Loucy (cell line): ENCODE data around the gene RBM18.

Experiments used
- EZH2phosphoT487 ChIP-seq: fragments of 200-600 bp; IDR thresholded peaks from 2 replicates; pipeline ENCODE4 v1.6.1; 2018; ENCODE audit warnings: antibody characterized with exemption, mild to moderate bottlenecking, moderate library complexity, borderline replicate concordance
- TF ChIP-seq, protein P1 (sequence below): fragments of 200-600 bp; sonication (generic); conservative IDR thresholded peaks from 2 replicates; pipeline ENCODE4 v1.5.1; 2014; ENCODE audit warnings: mild to moderate bottlenecking, antibody characterized with exemption, low read length

- TF ChIP-seq, protein P1, sequence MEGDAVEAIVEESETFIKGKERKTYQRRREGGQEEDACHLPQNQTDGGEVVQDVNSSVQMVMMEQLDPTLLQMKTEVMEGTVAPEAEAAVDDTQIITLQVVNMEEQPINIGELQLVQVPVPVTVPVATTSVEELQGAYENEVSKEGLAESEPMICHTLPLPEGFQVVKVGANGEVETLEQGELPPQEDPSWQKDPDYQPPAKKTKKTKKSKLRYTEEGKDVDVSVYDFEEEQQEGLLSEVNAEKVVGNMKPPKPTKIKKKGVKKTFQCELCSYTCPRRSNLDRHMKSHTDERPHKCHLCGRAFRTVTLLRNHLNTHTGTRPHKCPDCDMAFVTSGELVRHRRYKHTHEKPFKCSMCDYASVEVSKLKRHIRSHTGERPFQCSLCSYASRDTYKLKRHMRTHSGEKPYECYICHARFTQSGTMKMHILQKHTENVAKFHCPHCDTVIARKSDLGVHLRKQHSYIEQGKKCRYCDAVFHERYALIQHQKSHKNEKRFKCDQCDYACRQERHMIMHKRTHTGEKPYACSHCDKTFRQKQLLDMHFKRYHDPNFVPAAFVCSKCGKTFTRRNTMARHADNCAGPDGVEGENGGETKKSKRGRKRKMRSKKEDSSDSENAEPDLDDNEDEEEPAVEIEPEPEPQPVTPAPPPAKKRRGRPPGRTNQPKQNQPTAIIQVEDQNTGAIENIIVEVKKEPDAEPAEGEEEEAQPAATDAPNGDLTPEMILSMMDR = no peak
- no peak for TF ChIP-seq EZH2phosphoT487
These were observed 58.3 kb downstream of the RBM18 start for GRCh38 chr9:122206118-122207046.
